ENCODE data around the gene MTERF4. TPM values are rescaled to one million over a fixed set of nuclear protein-coding genes. Genes with fewer than 3 reads are reported as not detected.

Gene MTERF4
- total and polyA plus RNA-seq, 7 donors = 27.3 to 48.0 (median 32.8) TPM

GRCh38 chr2:241068942-241069810, 32.9 kb downstream of the MTERF4 start:
- Histone ChIP-seq H3K27me3 (ENCODE audit: insufficient read depth in 3 of 3, low read length in 2 of 3) (no peaks in the 10 kb centered on the region), H3K4me1 (no peaks in the 10 kb centered on the region), H3K4me3 (no peak overlapping the region), H3K9me3 (no peaks in the 10 kb centered on the region), H3K36me3 (ENCODE audit: insufficient read depth in 1 of 2, low read depth in 1 of 2) (peaks cover 0 to 88% of the 10 kb centered on the region in 2 donors), H3K27ac (no peak overlapping the region)
- ATAC-seq (no peak), DNase-seq (no peak)
- intact Hi-C loops (cut with DNase I) = no loop called here
- 90 to 94% (median 93%) methylated on average over 26 to 28 of the region's 28 CpGs for WGBS, 3 donors
- TF ChIP-seq, protein P1, sequence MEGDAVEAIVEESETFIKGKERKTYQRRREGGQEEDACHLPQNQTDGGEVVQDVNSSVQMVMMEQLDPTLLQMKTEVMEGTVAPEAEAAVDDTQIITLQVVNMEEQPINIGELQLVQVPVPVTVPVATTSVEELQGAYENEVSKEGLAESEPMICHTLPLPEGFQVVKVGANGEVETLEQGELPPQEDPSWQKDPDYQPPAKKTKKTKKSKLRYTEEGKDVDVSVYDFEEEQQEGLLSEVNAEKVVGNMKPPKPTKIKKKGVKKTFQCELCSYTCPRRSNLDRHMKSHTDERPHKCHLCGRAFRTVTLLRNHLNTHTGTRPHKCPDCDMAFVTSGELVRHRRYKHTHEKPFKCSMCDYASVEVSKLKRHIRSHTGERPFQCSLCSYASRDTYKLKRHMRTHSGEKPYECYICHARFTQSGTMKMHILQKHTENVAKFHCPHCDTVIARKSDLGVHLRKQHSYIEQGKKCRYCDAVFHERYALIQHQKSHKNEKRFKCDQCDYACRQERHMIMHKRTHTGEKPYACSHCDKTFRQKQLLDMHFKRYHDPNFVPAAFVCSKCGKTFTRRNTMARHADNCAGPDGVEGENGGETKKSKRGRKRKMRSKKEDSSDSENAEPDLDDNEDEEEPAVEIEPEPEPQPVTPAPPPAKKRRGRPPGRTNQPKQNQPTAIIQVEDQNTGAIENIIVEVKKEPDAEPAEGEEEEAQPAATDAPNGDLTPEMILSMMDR (IDR thresholded peaks at IDR 0.05) = no peak

- Histone ChIP-seq H3K9me3 (no peaks in the 10 kb centered on the region), H3K4me3 (no peak overlapping the region), H3K36me3 (ENCODE audit: insufficient read depth in 1 of 2, low read depth in 1 of 2) (peaks cover 0 to 80% of the 10 kb centered on the region in 2 donors), H3K27me3 (ENCODE audit: insufficient read depth in 3 of 3, low read length in 2 of 3) (no peaks in the 10 kb centered on the region), H3K27ac (no peak overlapping the region), H3K4me1 (no peaks in the 10 kb centered on the region)
- TF ChIP-seq, protein P1 (IDR thresholded peaks at IDR 0.05) = no peak
- intact Hi-C loops (cut with DNase I) = no loop called here
- WGBS, 3 donors = 84 to 89% (median 86%) methylated on average over 25 of the region's 25 CpGs
- ATAC-seq (no peak), DNase-seq (no peak)
Observed at GRCh38 chr2:241068136-241068941, 33.7 kb downstream of the MTERF4 start.

DNA sequence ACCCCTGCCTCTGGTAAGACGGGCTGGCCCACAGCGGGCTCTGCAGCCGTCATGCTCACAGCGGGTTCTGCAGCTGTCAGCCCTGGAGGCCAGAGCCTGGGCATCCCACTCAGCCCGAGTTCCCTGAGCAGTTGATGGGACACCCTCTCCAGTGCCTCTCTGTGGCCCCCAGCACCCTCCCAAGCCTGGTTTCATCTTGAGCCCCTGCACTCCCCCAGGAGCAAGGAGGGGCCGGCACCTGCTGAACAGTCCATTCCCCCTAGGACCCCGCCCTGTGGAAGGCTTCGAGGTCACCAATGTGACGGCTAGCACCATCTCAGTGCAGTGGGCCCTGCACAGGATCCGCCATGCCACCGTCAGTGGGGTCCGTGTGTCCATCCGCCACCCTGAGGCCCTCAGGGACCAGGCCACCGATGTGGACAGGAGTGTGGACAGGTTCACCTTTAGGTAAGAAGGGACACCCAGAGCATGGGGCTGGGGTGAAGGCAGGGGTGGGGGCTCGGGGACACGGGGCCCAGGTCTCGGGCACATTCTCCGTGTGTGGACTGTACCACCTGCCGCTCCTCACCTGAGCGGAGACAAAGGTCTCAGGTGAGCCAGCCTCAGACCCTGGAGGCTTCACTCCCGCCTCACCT, 34.5 kb downstream of the MTERF4 start:
- ATAC-seq (no peak), DNase-seq (no peak)
- intact Hi-C loops (cut with DNase I) = no loop called here
- H3K9me3 ChIP-seq = no peaks in the 10 kb centered on the region
- 91 to 93% (median 92%) methylated on average over 21 of the region's 21 CpGs for WGBS, 3 donors
- peaks cover 0 to 73% of the 10 kb centered on the region in 2 donors for H3K36me3 ChIP-seq (ENCODE audit: insufficient read depth in 1 of 2, low read depth in 1 of 2)
- no peaks in the 10 kb centered on the region for H3K4me1 ChIP-seq
- TF ChIP-seq, protein P1 (IDR thresholded peaks at IDR 0.05) = no peak
- no peaks in the 10 kb centered on the region for H3K27me3 ChIP-seq (ENCODE audit: insufficient read depth in 3 of 3, low read length in 2 of 3)
- no peak overlapping the region for H3K4me3 ChIP-seq
- H3K27ac ChIP-seq = no peak overlapping the region

- Histone ChIP-seq H3K4me3 (no peak overlapping the region), H3K27ac (no peak overlapping the region), H3K9me3 (no peaks in the 10 kb centered on the region), H3K4me1 (no peaks in the 10 kb centered on the region), H3K36me3 (ENCODE audit: insufficient read depth in 1 of 2, low read depth in 1 of 2) (peaks cover 0 to 66% of the 10 kb centered on the region in 2 donors), H3K27me3 (ENCODE audit: insufficient read depth in 3 of 3, low read length in 2 of 3) (no peaks in the 10 kb centered on the region)
- 82 to 89% (median 85%) methylated on average over 14 to 15 of the region's 15 CpGs for WGBS, 3 donors
- no peak for ATAC-seq
- intact Hi-C loops (cut with DNase I) = no loop called here
- TF ChIP-seq, protein P1 (IDR thresholded peaks at IDR 0.05) = no peak
- DNase-seq = no peak
Observed at GRCh38 chr2:241066893-241067341, 35.2 kb downstream of the MTERF4 start.
